Stimulated activated CD8-positive, alpha-beta memory T cell treated with anti-CD3 and anti-CD28 coated beads, Interleukin-7, amount 100 ng/mL, for 1 hour (primary cell): ENCODE data around the gene SPOCK2.

Experiments
- DNase-seq, 2 donors: peaks; one replicate each; pipeline ENCODE4 v3.0.0-alpha.2; 2020; ENCODE audit warnings: low read depth in 2 of 2

The SPOCK2 gene

DNA sequence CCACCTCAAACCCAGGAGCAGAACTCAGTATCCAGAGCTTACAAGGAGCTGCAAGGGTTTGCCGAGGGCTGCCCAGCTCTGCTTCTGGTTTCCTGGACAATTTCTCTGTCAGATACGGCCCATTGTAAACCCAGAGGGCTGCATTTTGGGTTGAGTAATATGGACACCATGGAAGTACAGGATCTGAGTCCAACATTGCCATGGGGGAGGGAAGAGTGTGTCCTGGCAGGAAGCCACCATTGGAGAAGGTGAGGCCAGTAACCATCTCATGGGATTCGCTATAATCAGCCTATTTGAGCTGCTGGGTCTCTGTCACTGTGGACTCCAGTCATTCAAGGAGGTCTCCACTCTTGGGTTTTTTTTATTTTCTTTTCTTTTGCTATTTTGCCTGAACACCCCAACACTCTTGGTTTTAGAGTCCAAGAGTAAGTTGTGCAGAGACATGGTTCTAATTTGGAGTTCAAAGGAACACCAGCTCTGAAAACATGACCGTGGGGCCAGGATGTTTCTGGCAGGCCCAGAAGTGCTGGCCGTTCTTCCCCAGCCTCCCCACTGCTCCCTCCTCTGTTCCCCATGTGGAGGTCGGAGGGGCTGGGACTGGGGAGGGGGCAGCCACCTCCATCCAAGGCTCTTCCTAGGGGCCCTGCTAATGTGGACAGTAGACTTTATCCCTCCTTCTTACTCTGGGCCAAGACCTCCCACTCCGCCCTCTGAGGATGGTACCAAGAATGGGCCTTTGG is 77.9 kb downstream of the SPOCK2 start:
- no peak for DNase-seq

GRCh38 chr10:72009425-72010081 is 78.8 kb downstream of the SPOCK2 start:
- DNase-seq: no peak

- no peak for DNase-seq
Observed at GRCh38 chr10:72009051-72009424, 79.3 kb downstream of the SPOCK2 start.
